SU-DHL-6 (cell line): Measurements from ENCODE around the gene ATXN7L1.

Experiments
- CTCF ChIP-seq: fragments of 200-600 bp; sonication (generic); IDR thresholded peaks from one replicate; pipeline ENCODE4 v1.5.1; 2017; ENCODE audit warnings: antibody characterized with exemption, mild to moderate bottlenecking, low read length, moderate library complexity; ENCODE audit not compliant: insufficient read depth, poor library complexity, severe bottlenecking
- EZH2phosphoT487 ChIP-seq: fragments of 200-600 bp; sonication (generic), shearing (Covaris generic); conservative IDR thresholded peaks from 2 replicates; pipeline ENCODE4 v1.6.1; 2018; ENCODE audit warnings: mild to moderate bottlenecking, antibody characterized with exemption, low read length, moderate library complexity, mixed read lengths

- TF ChIP-seq CTCF = no peak
- TF ChIP-seq EZH2phosphoT487 = no peak
These were observed 252.5 kb downstream of the ATXN7L1 start for GRCh38 chr7:105623906-105624305.
